GM23338 (cell line): ENCODE data around the gene ALX1. TPM values are rescaled to one million over a fixed set of nuclear protein-coding genes. Genes with fewer than 3 reads are reported as not detected.

Experiments used
- ATAC-seq: fragments of 200-7000 bp; cut with Tn5 transposase; 3 replicates; pipeline ENCODE4 v1.9.1; 2020
- DNase-seq: peaks from one replicate; pipeline ENCODE4 v3.0.0-alpha.2; 2015; ENCODE audit warnings: low spot score
- H2AFZ ChIP-seq: fragments of 200-600 bp; sonication (generic); 2 replicates; pipeline ENCODE4 v1.8.0; 2016; ENCODE audit warnings: antibody characterized with exemption, mild to moderate bottlenecking, moderate library complexity
- H3F3A ChIP-seq: fragments of 200-600 bp; sonication (generic); replicated peaks from 2 replicates; pipeline ENCODE4 v1.8.0; 2017; ENCODE audit warnings: antibody characterized with exemption, mixed run types, low read depth
- H3K27ac ChIP-seq: fragments of 200-600 bp; sonication (generic); 2 replicates; pipeline ENCODE4 v1.6.1; 2016; ENCODE audit warnings: low read depth
- H3K27me3 ChIP-seq: fragments of 200-600 bp; sonication (generic); 2 replicates; pipeline ENCODE4 v1.8.0; 2016; ENCODE audit warnings: mild to moderate bottlenecking, mixed run types, moderate library complexity; ENCODE audit not compliant: insufficient read depth
- H3K36me3 ChIP-seq: fragments of 200-600 bp; sonication (generic); 2 replicates; pipeline ENCODE4 v1.8.0; 2016; ENCODE audit warnings: mild to moderate bottlenecking; ENCODE audit not compliant: insufficient read depth
- H3K4me1 ChIP-seq: fragments of 200-600 bp; sonication (generic); 2 replicates; pipeline ENCODE4 v1.8.0; 2016; ENCODE audit warnings: mild to moderate bottlenecking, moderate library complexity; ENCODE audit not compliant: insufficient read depth
- H3K4me2 ChIP-seq: fragments of 200-600 bp; sonication (generic); 2 replicates; pipeline ENCODE4 v1.7.1; 2017; ENCODE audit warnings: mixed run types
- H3K4me3 ChIP-seq: fragments of 200-600 bp; sonication (generic); 2 replicates; pipeline ENCODE4 v1.6.1; 2016; ENCODE audit warnings: mixed run types
- H3K79me2 ChIP-seq: fragments of 200-600 bp; sonication (generic); replicated peaks from 2 replicates; pipeline ENCODE4 v1.8.0; 2017; ENCODE audit warnings: mild to moderate bottlenecking; ENCODE audit not compliant: insufficient read depth
- H3K9me2 ChIP-seq: fragments of 200-600 bp; sonication (generic); 2 replicates; pipeline ENCODE4 v1.8.0; 2017; ENCODE audit not compliant: insufficient read depth
- H4K20me1 ChIP-seq: fragments of 200-600 bp; sonication (generic); replicated peaks from 2 replicates; pipeline ENCODE4 v1.8.0; 2017; ENCODE audit warnings: mild to moderate bottlenecking; ENCODE audit not compliant: insufficient read depth
- H3K27ac Mint-ChIP-seq: 2 replicates; pipeline ENCODE4 v1.8.0; 2020; ENCODE audit warnings: inconsistent platforms, mild to moderate bottlenecking, moderate library complexity, mixed read lengths
- H3K27me3 Mint-ChIP-seq: 3 replicates; pipeline ENCODE4 v1.8.0; 2022; ENCODE audit warnings: low read depth, mild to moderate bottlenecking, moderate library complexity, mixed read lengths, inconsistent platforms; ENCODE audit not compliant: insufficient read depth, poor library complexity
- H3K36me3 Mint-ChIP-seq: 3 replicates; pipeline ENCODE4 v1.8.0; 2021; ENCODE audit warnings: low read depth, mild to moderate bottlenecking, inconsistent platforms, moderate library complexity, mixed read lengths
- H3K4me1 Mint-ChIP-seq: 3 replicates; pipeline ENCODE4 v1.8.0; 2020; ENCODE audit warnings: mild to moderate bottlenecking, inconsistent platforms, mixed read lengths
- H3K4me3 Mint-ChIP-seq: 3 replicates; pipeline ENCODE4 v1.8.0; 2021; ENCODE audit warnings: moderate library complexity, mild to moderate bottlenecking, inconsistent platforms, mixed read lengths
- H3K9me3 Mint-ChIP-seq: 3 replicates; pipeline ENCODE4 v1.8.0; 2020; ENCODE audit warnings: moderate library complexity, mild to moderate bottlenecking, inconsistent platforms, mixed read lengths
- CREB1 ChIP-seq: fragments of 250-450 bp; sonication (Bioruptor Pico); IDR thresholded peaks from 2 replicates; pipeline ENCODE4 v1.5.0; 2020; ENCODE audit warnings: low read depth, mild to moderate bottlenecking, moderate library complexity
- CTCF ChIP-seq, 2 experiments: fragments of 200-600 bp in 1 of 2; sonication (generic) in 1 of 2; conservative IDR thresholded peaks; 2 replicates each; pipeline versions ENCODE4 v1.5.1 to v1.6.1; 2016 to 2017; ENCODE audit warnings: antibody characterized with exemption in 2 of 2, low read depth in 2 of 2, mild to moderate bottlenecking in 2 of 2, moderate library complexity in 1 of 2
- ETS1 ChIP-seq: IDR thresholded peaks from 2 replicates; pipeline ENCODE4 v1.6.1; 2016; ENCODE audit warnings: antibody characterized with exemption
- EZH2 ChIP-seq: fragments of 200-600 bp; sonication (generic); IDR thresholded peaks from one replicate; pipeline ENCODE4 v1.8.0; 2017; ENCODE audit warnings: antibody characterized with exemption, mild to moderate bottlenecking, low read depth; ENCODE audit not compliant: unreplicated experiment
- JUNB ChIP-seq: IDR thresholded peaks from one replicate; pipeline ENCODE4 v1.6.1; 2016; ENCODE audit warnings: antibody characterized with exemption; ENCODE audit not compliant: unreplicated experiment
- NANOG ChIP-seq: IDR thresholded peaks from 2 replicates; pipeline ENCODE4 v1.6.1; 2016; ENCODE audit warnings: antibody characterized with exemption, borderline replicate concordance
- POLR2AphosphoS5 ChIP-seq: IDR thresholded peaks from 2 replicates; pipeline ENCODE4 v1.6.1; 2016; ENCODE audit warnings: antibody characterized with exemption, low read depth
- REST ChIP-seq: IDR thresholded peaks from one replicate; pipeline ENCODE4 v1.6.1; 2018; ENCODE audit warnings: antibody characterized with exemption; ENCODE audit not compliant: unreplicated experiment
- STAT1 ChIP-seq: IDR thresholded peaks from one replicate; pipeline ENCODE4 v1.6.1; 2016; ENCODE audit warnings: antibody characterized with exemption; ENCODE audit not compliant: unreplicated experiment
- ZNF114 ChIP-seq: fragments of 250-450 bp; sonication (Bioruptor Pico); IDR thresholded peaks from 2 replicates; pipeline ENCODE4 v1.5.0; 2020; ENCODE audit warnings: mild to moderate bottlenecking, moderate library complexity
- ZNF331 ChIP-seq: fragments of 250-450 bp; sonication (Bioruptor Pico); IDR thresholded peaks from 2 replicates; pipeline ENCODE4 v1.5.0; 2020; ENCODE audit warnings: low read depth, mild to moderate bottlenecking, moderate library complexity
- polyA plus RNA-seq: library from polyadenylated mRNA; unstranded; fragments of >200 nt; fragmentation: Nextera tagmentation; extraction: Ambion mirVana; gene quantifications from 2 replicates; pipeline ENCODE4 v1.2.1, GENCODE V29; 2016
- total RNA-seq: library from RNA; depleted of rRNA; stranded (reverse); fragments of >200 nt; shearing (Covaris generic); gene quantifications from 2 replicates; pipeline ENCODE4 v1.2.3, GENCODE V29; 2014

Gene ALX1
- total and polyA plus RNA-seq, 2 experiments from 2014 or later: 0.49 to 1.1 TPM

- TF ChIP-seq JUNB: no peak
Observed at GRCh38 chr12:85301051-85301450, 21.0 kb downstream of the ALX1 start (continued).

- Mint-ChIP-seq H3K4me1 (peaks cover 10% of the 10 kb centered on the region; the same call in 1 of the 3 replicates), H3K4me3 (no peak overlapping the region), H3K36me3 (no peaks in the 10 kb centered on the region), H3K9me3 (no peaks in the 10 kb centered on the region; the same call in 2 of the 3 replicates), H3K27ac (no peak overlapping the region), H3K27me3 (no peaks in the 10 kb centered on the region)
- ATAC-seq (no peak), DNase-seq (no peak)
- peaks cover 7% of the 10 kb centered on the region; the same call in 1 of the 2 replicates for H3K4me1 ChIP-seq
- H4K20me1 ChIP-seq: no peaks in the 10 kb centered on the region
- no peaks in the 10 kb centered on the region for H3K27me3 ChIP-seq
- H3K4me2 ChIP-seq: no peak overlapping the region
- H3K9me2 ChIP-seq: 0 out of 2 replicates have a peak, but pooled peaks cover 2% of the 10 kb centered on the region
- TF ChIP-seq JUNB: no peak
- TF ChIP-seq POLR2AphosphoS5: no peak
- no peak for TF ChIP-seq EZH2
- TF ChIP-seq ZNF114 (CRISPR knock-in tag): no peak
- no peak for TF ChIP-seq REST
- TF ChIP-seq CTCF (conservative IDR thresholded peaks at IDR 0.05; ENCODE audit: low read depth in 2 of 2): no peak
- no peak for TF ChIP-seq ZNF331 (CRISPR knock-in tag)
- no peak for TF ChIP-seq NANOG
- no peak overlapping the region for H3K4me3 ChIP-seq
- H3K79me2 ChIP-seq: no peaks in the 10 kb centered on the region
- H3F3A ChIP-seq: no peaks in the 10 kb centered on the region
- H3K27ac ChIP-seq: no peak overlapping the region
- no peak overlapping the region for H2AFZ ChIP-seq
- H3K36me3 ChIP-seq: no peaks in the 10 kb centered on the region
Observed at GRCh38 chr12:85308374-85308773, 28.4 kb downstream of the ALX1 start.

GRCh38 chr12:85309125-85309566, 29.1 kb downstream of the ALX1 start:
- Histone ChIP-seq H3F3A (no peaks in the 10 kb centered on the region), H2AFZ (0 out of 2 replicates have a peak overlapping the region, but pooled peaks have one; percentile 5), H3K4me2 (no peak overlapping the region), H3K27me3 (no peaks in the 10 kb centered on the region), H3K79me2 (no peaks in the 10 kb centered on the region), H3K27ac (no peak overlapping the region), H3K36me3 (no peaks in the 10 kb centered on the region), H3K4me3 (no peak overlapping the region), H3K4me1 (peaks cover 7% of the 10 kb centered on the region; the same call in 1 of the 2 replicates), H4K20me1 (no peaks in the 10 kb centered on the region), H3K9me2 (0 out of 2 replicates have a peak, but pooled peaks cover 2% of the 10 kb centered on the region)
- H3K4me3 Mint-ChIP-seq: no peak overlapping the region
- H3K4me1 Mint-ChIP-seq: peaks cover 10% of the 10 kb centered on the region; the same call in 1 of the 3 replicates
- no peak overlapping the region for H3K27ac Mint-ChIP-seq
- DNase-seq (no peak), ATAC-seq (no peak)
- H3K36me3 Mint-ChIP-seq: peaks cover 3% of the 10 kb centered on the region; the same call in 1 of the 3 replicates
- H3K9me3 Mint-ChIP-seq: peaks cover 3% of the 10 kb centered on the region; the same call in 2 of the 3 replicates
- H3K27me3 Mint-ChIP-seq: no peaks in the 10 kb centered on the region
- TF ChIP-seq STAT1: no peak
- no peak for TF ChIP-seq CREB1 (CRISPR knock-in tag)
- TF ChIP-seq ETS1: no peak
